Adrenal gland (tissue), 5 donors: Measurements from ENCODE around the gene MSL2.

Source experiments
- CTCF ChIP-seq, 6 experiments: fragments of 450-650 bp in 4 of 6; fragments of 200-600 bp in 2 of 6; sonication (generic) in 1 of 6; IDR thresholded peaks; 1 replicate in 5 of 6; 2 replicates in 1 of 6; pipeline versions ENCODE4 v1.5.1 to v1.8.0; 2016 to 2021; ENCODE audit warnings: antibody characterized with exemption in 6 of 6, mild to moderate bottlenecking in 2 of 6, moderate library complexity in 1 of 6
- POLR2A ChIP-seq, 2 donors: fragments of 450-650 bp; IDR thresholded peaks; one replicate each; pipeline ENCODE4 v1.6.1; 2017; ENCODE audit warnings: antibody characterized with exemption in 2 of 2, mild to moderate bottlenecking in 2 of 2, moderate library complexity in 1 of 2
- donor health status: DM: no; HTN: no; CAD: no.

DNA sequence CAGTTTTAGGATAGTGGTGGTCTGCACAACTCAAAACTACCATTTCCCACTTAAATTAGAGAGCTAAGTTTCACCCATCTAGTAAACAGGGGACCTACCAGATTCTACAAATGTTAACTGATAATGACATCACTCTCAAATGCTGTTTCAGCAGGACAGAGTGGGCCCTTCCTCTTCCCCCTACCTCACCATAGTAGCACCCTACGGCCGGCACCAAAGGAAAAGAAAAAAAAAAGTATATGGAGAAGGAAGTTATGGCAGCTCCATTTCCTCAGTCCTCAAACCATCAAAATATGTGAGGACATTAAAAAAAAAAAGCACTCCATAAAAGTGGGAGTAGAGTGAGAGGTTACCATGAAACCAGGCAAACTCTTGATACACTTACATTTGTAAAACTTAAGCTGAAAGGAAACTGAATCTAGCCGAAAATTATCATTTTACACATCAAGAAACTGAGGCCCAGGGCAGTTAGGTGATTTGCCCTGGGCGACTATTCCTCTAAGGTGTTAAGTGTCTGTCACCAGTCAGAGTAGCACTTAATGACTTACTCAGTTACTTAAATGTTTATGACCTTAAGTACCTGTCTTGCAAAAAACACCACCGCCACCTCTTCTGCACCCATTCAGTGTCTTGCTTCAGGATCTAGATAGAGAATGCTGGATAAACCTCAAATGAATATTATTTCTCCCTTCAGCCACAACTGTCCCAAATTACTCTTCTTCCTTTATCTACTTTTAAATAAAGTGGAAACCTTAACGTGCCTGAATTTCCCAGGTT, 2.7 kb downstream of the MSL2 start:
- TF ChIP-seq POLR2A (IDR thresholded peaks at IDR 0.05), result no peak
- TF ChIP-seq CTCF (IDR thresholded peaks at IDR 0.05), result no peak
